Kidney (tissue), 14 donors: Measurements from ENCODE around the gene UBE2D1. TPM values are rescaled to one million over a fixed set of nuclear protein-coding genes. Genes with fewer than 3 reads are reported as not detected.

Experiments
- DNase-seq, 5 donors: peaks; one replicate each; pipeline ENCODE4 v3.0.0-alpha.2; 2013 to 2020
- FAIRE-seq: peaks from 2 replicates; lab custom pipeline; 2012; peaks lifted over from hg19 to GRCh38; lab: Jason Lieb, UNC
- H3K27ac ChIP-seq, 2 donors: one replicate each; pipeline ENCODE4 v1.7.0; 2013; ENCODE audit warnings: low read depth in 2 of 2, low read length in 2 of 2, inconsistent platforms in 1 of 2
- H3K27me3 ChIP-seq: one replicate; pipeline ENCODE4 v1.7.1; 2013; ENCODE audit warnings: low read length, inconsistent platforms; ENCODE audit not compliant: control insufficient read depth, insufficient read depth
- H3K36me3 ChIP-seq, 3 donors: one replicate each; pipeline versions ENCODE4 v1.7.0 to v1.7.1; 2013; ENCODE audit warnings: low read length in 3 of 3, control low read depth in 1 of 3, inconsistent platforms in 1 of 3; ENCODE audit not compliant: insufficient read depth in 3 of 3, control insufficient read depth in 2 of 3
- H3K4me1 ChIP-seq, 3 donors: one replicate each; pipeline versions ENCODE4 v1.7.0 to v1.7.1; 2013; ENCODE audit warnings: low read length in 3 of 3, inconsistent platforms in 1 of 3, low read depth in 1 of 3; ENCODE audit not compliant: control insufficient read depth in 2 of 3, insufficient read depth in 2 of 3
- H3K4me3 ChIP-seq, 3 donors: one replicate each; pipeline versions ENCODE4 v1.7.0 to v1.8.1; 2013; ENCODE audit warnings: low read length in 3 of 3, control low read depth in 1 of 3, inconsistent platforms in 1 of 3
- H3K9ac ChIP-seq, 3 donors: one replicate each; pipeline versions ENCODE4 v1.7.0 to v1.7.1; 2013; ENCODE audit warnings: low read length in 3 of 3, control low read depth in 1 of 3, inconsistent platforms in 1 of 3
- H3K9me3 ChIP-seq, 3 donors: one replicate each; pipeline versions ENCODE4 v1.7.0 to v1.7.1; 2013; ENCODE audit warnings: low read length in 3 of 3, control low read depth in 1 of 3, inconsistent platforms in 1 of 3; ENCODE audit not compliant: control insufficient read depth in 2 of 3, insufficient read depth in 1 of 3
- intact Hi-C: fragments of 100-400 bp; cut with DNase I; formaldehyde crosslinking; loops from one replicate; pipeline ENCODE4 v1.11.1; 2022
- polyA plus RNA-seq: library from polyadenylated mRNA; stranded (reverse); fragments of 350-450 nt; fragmentation: Illumina TruSeq; extraction: RNeasy Lipid Tissue Mini Kit (QIAGEN cat#74804); gene quantifications from one replicate; pipeline ENCODE4 v1.2.3, GENCODE V29; 2014; ENCODE audit warnings: low read depth, low replicate concordance; ENCODE audit not compliant: insufficient read depth
- total RNA-seq: library from RNA; stranded (reverse); fragmentation: NEBNext Ultra II Directional; extraction: Animal tissue kit (Norgen Biotek cat#: 25700); gene quantifications from one replicate; pipeline ENCODE4 v1.2.1, GENCODE V29; 2021
- TF ChIP-seq, protein P1 (sequence below): IDR thresholded peaks from 3 replicates; pipeline ENCODE4 v1.5.1; 2012; ENCODE audit warnings: mild to moderate bottlenecking, moderate library complexity, borderline replicate concordance; ENCODE audit not compliant: insufficient read depth; ENCODE audit errors: extremely low read depth
- donor health status: control.
- donor health status: control.
- donor health status: control.
- donor health status: control.
- donor health status: control.
- donor health status: DM: yes; HTN: yes; CAD: no.
- donor health status: Normal renal cell carcinoma (clear cell type).

UBE2D1 gene
- total and polyA plus RNA-seq, 2 donors from 2014 or later = 12.0 to 15.4 TPM

DNA sequence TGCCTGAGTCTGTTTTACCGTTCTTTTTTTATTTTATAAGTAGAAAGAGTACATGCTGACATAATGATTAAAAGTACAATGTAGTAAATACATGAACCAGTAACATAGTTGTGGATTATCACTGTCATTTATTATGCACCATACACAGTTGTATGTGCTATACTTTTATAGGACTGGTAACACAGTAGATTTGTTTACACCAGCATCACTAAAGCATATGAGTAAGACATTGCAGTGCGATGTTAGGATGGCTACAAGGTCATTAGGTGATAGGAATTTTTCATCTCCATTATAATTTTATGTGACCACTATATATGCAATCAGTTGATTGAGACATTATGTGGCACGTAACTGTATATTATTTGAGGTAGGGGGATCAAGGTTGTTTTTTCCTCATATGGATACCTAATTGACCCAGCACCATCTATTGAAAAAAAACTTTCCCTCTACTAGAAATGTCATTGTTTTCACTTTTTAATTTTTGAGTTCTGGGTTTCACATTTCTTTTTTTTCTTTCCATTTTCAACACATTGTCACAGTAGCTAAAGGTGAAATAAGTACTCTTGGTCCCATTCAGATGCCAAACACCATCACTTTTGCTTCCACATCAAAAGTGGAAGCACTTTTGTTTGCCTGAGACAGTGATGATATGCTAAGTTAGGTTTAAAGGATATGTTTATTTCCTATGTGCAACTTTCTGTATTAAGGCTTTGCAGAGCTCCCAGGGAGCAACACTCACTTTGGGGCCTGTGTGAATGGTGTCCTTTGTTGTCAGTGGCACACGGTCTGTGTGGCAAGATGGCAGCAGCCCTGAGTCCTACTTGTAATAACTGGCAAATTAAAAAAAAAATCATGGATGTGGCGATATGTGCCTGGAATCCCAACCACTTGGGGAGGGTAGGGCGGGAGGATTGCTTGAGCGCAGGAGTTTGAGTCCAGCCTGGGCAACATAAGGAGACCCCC is 17.1 kb downstream of the UBE2D1 start:
- intact Hi-C loops = no loop called here
- no peak overlapping the region for H3K27ac ChIP-seq
- no peak overlapping the region for H3K4me3 ChIP-seq
- no peaks in the 10 kb centered on the region for H3K36me3 ChIP-seq
- TF ChIP-seq, protein P1, sequence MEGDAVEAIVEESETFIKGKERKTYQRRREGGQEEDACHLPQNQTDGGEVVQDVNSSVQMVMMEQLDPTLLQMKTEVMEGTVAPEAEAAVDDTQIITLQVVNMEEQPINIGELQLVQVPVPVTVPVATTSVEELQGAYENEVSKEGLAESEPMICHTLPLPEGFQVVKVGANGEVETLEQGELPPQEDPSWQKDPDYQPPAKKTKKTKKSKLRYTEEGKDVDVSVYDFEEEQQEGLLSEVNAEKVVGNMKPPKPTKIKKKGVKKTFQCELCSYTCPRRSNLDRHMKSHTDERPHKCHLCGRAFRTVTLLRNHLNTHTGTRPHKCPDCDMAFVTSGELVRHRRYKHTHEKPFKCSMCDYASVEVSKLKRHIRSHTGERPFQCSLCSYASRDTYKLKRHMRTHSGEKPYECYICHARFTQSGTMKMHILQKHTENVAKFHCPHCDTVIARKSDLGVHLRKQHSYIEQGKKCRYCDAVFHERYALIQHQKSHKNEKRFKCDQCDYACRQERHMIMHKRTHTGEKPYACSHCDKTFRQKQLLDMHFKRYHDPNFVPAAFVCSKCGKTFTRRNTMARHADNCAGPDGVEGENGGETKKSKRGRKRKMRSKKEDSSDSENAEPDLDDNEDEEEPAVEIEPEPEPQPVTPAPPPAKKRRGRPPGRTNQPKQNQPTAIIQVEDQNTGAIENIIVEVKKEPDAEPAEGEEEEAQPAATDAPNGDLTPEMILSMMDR = no peak
- H3K9me3 ChIP-seq = no peaks in the 10 kb centered on the region
- no peaks in the 10 kb centered on the region for H3K27me3 ChIP-seq
- FAIRE-seq = no peak
- DNase-seq = no peak
- no peaks in the 10 kb centered on the region for H3K4me1 ChIP-seq
- H3K9ac ChIP-seq = no peak overlapping the region

- TF ChIP-seq, protein P1 = no peak
- no peak overlapping the region for H3K9ac ChIP-seq
These were observed 18.3 kb downstream of the UBE2D1 start for GRCh38 chr10:58352956-58353610.

DNA sequence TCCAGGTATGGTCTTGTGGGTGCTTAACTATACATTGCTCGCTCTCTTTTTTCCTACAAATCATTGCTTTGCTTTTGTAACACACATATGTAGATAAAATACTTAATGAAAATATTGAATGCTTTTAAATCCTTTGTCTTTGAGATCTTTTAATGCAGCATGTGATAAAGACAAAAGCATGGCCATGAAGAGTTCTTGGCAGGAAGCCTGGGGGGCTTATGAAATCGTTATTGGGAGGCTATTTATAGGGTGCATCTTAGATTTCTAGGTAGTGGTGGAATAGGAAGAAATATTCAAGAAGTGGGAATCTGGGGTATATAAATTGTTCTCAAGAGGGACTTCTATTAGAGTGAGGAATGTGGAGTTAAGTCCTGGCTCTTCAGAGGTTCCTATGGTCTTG is 21.9 kb downstream of the UBE2D1 start:
- Histone ChIP-seq H3K27ac (no peak overlapping the region), H3K9me3 (no peaks in the 10 kb centered on the region), H3K4me3 (no peak overlapping the region), H3K36me3 (peaks cover 0 to 4% (median 0%) of the 10 kb centered on the region in 3 donors), H3K9ac (no peak overlapping the region), H3K27me3 (no peaks in the 10 kb centered on the region), H3K4me1 (peaks cover 0 to 4% (median 0%) of the 10 kb centered on the region in 3 donors)
- intact Hi-C loops = no loop called here
- TF ChIP-seq, protein P1 = no peak
- FAIRE-seq (no peak), DNase-seq (no peak)

More at GRCh38 chr10:58352956-58353610, 18.3 kb downstream of the UBE2D1 start:
- FAIRE-seq (no peak), DNase-seq (no peak)
- Histone ChIP-seq H3K9me3 (no peaks in the 10 kb centered on the region), H3K27me3 (no peaks in the 10 kb centered on the region), H3K4me3 (no peak overlapping the region), H3K4me1 (no peaks in the 10 kb centered on the region), H3K27ac (no peak overlapping the region), H3K36me3 (no peaks in the 10 kb centered on the region)
- intact Hi-C loops = no loop called here
